Measurements from ENCODE around the gene BAD. TPM values are rescaled to one million over a fixed set of nuclear protein-coding genes. Genes with fewer than 3 reads are reported as not detected.

Gene BAD
- total and polyA plus RNA-seq, 2 of the 13 experiments (the other 11 are each of a cell fraction or from before 2014, with no cell fraction given) = 17.9 to 28.5 TPM

DNA sequence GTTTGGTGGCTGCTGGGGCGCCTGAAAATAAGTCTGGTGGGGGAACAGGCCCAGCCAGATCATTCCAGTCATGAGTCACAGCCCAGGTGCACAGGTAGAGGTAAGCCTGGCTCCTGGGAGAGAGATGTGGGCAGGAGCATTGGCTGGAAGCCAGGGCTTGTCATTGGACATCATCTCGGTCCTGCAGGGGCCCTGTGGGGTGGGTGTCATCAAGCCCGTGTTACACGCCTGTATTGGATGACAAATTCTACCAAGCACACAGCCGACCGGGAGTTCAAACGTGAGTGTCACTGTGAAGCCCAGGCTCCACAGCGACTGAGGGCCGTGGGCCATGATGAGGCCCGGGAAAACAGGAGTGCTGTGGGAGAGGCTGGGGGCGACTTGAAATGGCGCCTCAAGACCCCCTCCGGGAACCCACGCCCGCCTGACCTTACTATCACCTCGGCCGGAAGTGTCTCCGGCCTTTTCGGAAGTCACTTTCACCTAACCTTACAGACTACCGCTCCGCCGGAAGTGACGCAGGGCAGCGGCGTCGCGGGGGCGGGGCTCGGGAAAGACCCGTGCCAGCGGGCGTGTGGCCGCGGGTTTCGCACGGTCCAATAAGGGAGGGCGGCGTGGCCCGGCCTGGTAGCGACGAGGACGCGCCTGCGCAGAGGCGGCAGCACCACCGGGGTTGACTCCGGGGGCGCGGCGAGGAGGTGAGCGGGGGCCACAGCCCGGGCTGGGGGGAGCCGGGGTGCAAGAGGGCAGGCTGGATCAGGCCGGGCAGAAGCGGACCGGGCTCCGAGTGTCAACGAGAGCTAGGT lies 43.8 kb downstream of the BAD start, which contains the start of gene FKBP2 (continued):
- TF ChIP-seq, protein P1, sequence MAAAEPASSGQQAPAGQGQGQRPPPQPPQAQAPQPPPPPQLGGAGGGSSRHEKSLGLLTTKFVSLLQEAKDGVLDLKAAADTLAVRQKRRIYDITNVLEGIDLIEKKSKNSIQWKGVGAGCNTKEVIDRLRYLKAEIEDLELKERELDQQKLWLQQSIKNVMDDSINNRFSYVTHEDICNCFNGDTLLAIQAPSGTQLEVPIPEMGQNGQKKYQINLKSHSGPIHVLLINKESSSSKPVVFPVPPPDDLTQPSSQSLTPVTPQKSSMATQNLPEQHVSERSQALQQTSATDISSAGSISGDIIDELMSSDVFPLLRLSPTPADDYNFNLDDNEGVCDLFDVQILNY (CRISPR knock-in tag; conservative IDR thresholded peaks at IDR 0.05) = 0 out of 2 replicates have a peak, but pooled peaks have one; percentile 61
- TF ChIP-seq PHF21A (CRISPR knock-in tag; IDR thresholded peaks at IDR 0.05) = peak; percentile 54
- no peak for TF ChIP-seq HNRNPH1 (optimal IDR thresholded peaks at IDR 0.05; ENCODE audit: low read depth, low read length)
- TF ChIP-seq KLF16 (CRISPR knock-in tag; IDR thresholded peaks at IDR 0.05) = peak in 1 of 2 experiments; percentile 50; a peak in 1 of 4 replicates
- no peak for TF ChIP-seq ZNF468 (CRISPR knock-in tag; IDR thresholded peaks at IDR 0.05)
- TF ChIP-seq ATF7-NPFF (CRISPR knock-in tag; IDR thresholded peaks at IDR 0.05; ENCODE audit: low read depth) = peak; percentile 48; the same call in 1 of the 2 replicates
- TF ChIP-seq HHEX (CRISPR knock-in tag; IDR thresholded peaks at IDR 0.05) = no peak
- no peak for TF ChIP-seq TRIM24 (CRISPR knock-in tag; IDR thresholded peaks at IDR 0.05)
- no peak for TF ChIP-seq POGZ (CRISPR knock-in tag; IDR thresholded peaks at IDR 0.05)
- TF ChIP-seq, protein P2, sequence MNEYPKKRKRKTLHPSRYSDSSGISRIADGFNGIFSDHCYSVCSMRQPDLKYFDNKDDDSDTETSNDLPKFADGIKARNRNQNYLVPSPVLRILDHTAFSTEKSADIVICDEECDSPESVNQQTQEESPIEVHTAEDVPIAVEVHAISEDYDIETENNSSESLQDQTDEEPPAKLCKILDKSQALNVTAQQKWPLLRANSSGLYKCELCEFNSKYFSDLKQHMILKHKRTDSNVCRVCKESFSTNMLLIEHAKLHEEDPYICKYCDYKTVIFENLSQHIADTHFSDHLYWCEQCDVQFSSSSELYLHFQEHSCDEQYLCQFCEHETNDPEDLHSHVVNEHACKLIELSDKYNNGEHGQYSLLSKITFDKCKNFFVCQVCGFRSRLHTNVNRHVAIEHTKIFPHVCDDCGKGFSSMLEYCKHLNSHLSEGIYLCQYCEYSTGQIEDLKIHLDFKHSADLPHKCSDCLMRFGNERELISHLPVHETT (CRISPR knock-in tag; conservative IDR thresholded peaks at IDR 0.05) = peak; percentile 73
- peak; percentile 87 for TF ChIP-seq BHLHE40 (IDR thresholded peaks at IDR 0.05; ENCODE audit: low read length)
- TF ChIP-seq, protein P3, sequence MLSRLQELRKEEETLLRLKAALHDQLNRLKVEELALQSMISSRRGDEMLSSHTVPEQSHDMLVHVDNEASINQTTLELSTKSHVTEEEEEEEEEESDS (CRISPR knock-in tag; IDR thresholded peaks at IDR 0.05; ENCODE audit: borderline replicate concordance) = no peak; the same call in 1 of the 2 replicates
- TF ChIP-seq EP300 (IDR thresholded peaks at IDR 0.05; ENCODE audit: low read depth in 2 of 2, low read length in 2 of 2) = no peak
- TF ChIP-seq EP300 (CRISPR knock-in tag; IDR thresholded peaks at IDR 0.05; ENCODE audit: borderline replicate concordance) = no peak
- no peak for TF ChIP-seq ZNF83 (CRISPR knock-in tag; IDR thresholded peaks at IDR 0.05; ENCODE audit: borderline replicate concordance)
- no peak for TF ChIP-seq HOXA9 (CRISPR knock-in tag; IDR thresholded peaks at IDR 0.05; ENCODE audit: borderline replicate concordance)
- no peak; the same call in 1 of the 2 replicates for TF ChIP-seq ZNF441 (CRISPR knock-in tag; IDR thresholded peaks at IDR 0.05; ENCODE audit: borderline replicate concordance)
- TF ChIP-seq POLR2AphosphoS2 (IDR thresholded peaks at IDR 0.05; ENCODE audit: low read depth, low read length) = 0 out of 2 replicates have a peak, but pooled peaks have one; percentile 51
- peak; percentile 81 for TF ChIP-seq MED1 (CRISPR knock-in tag; IDR thresholded peaks at IDR 0.05)
- TF ChIP-seq ZNF234 (CRISPR knock-in tag; conservative IDR thresholded peaks at IDR 0.05) = no peak; the same call in 1 of the 2 replicates
- no peak for TF ChIP-seq SYNCRIP (IDR thresholded peaks at IDR 0.05; ENCODE audit: insufficient read depth, low read depth, low read length)
- TF ChIP-seq, protein P4, sequence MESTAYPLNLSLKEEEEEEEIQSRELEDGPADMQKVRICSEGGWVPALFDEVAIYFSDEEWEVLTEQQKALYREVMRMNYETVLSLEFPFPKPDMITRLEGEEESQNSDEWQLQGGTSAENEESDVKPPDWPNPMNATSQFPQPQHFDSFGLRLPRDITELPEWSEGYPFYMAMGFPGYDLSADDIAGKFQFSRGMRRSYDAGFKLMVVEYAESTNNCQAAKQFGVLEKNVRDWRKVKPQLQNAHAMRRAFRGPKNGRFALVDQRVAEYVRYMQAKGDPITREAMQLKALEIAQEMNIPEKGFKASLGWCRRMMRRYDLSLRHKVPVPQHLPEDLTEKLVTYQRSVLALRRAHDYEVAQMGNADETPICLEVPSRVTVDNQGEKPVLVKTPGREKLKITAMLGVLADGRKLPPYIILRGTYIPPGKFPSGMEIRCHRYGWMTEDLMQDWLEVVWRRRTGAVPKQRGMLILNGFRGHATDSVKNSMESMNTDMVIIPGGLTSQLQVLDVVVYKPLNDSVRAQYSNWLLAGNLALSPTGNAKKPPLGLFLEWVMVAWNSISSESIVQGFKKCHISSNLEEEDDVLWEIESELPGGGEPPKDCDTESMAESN (CRISPR knock-in tag; conservative IDR thresholded peaks at IDR 0.05) = peak; percentile 60; the same call in 1 of the 2 replicates
- no peak for TF ChIP-seq SUZ12 (IDR thresholded peaks at IDR 0.05; ENCODE audit: low read depth, low read length)
- no peak for TF ChIP-seq KDM1A (CRISPR knock-in tag; IDR thresholded peaks at IDR 0.05)
- TF ChIP-seq CEBPB (IDR thresholded peaks at IDR 0.05; ENCODE audit: borderline replicate concordance, low read depth, low read length) = no peak
- no peak for TF ChIP-seq ARNT (IDR thresholded peaks at IDR 0.05)
